Measurements from ENCODE around the gene TMEM121.
"Not testable (repeated sequence)": the region's sequence is repeated elsewhere in the genome, so short reads cannot be mapped to it uniquely, and the experiment has no call there.

Gene TMEM121

GRCh38 chr14:105533811-105534498 is 7.6 kb downstream of the TMEM121 start:
- H3K36me3 ChIP-seq (ENCODE audit: control insufficient read depth, insufficient read depth, low read length, severe bottlenecking): no peaks in the 10 kb centered on the region
- no peaks in the 10 kb centered on the region for H3K4me1 ChIP-seq (ENCODE audit: control insufficient read depth, insufficient read depth, low read length)
- no peak for DNase-seq (ENCODE audit: low read depth)
- H3K9me3 ChIP-seq (ENCODE audit: control insufficient read depth, low read length): no peaks in the 10 kb centered on the region
- peaks cover 44% of the 10 kb centered on the region for H3K27me3 ChIP-seq (replicated peaks; ENCODE audit: control insufficient read depth, insufficient read depth, low read length)
- no peak overlapping the region for H3K4me3 ChIP-seq (ENCODE audit: low read length)
- H3K9ac ChIP-seq (ENCODE audit: low read length): no peak overlapping the region

DNA sequence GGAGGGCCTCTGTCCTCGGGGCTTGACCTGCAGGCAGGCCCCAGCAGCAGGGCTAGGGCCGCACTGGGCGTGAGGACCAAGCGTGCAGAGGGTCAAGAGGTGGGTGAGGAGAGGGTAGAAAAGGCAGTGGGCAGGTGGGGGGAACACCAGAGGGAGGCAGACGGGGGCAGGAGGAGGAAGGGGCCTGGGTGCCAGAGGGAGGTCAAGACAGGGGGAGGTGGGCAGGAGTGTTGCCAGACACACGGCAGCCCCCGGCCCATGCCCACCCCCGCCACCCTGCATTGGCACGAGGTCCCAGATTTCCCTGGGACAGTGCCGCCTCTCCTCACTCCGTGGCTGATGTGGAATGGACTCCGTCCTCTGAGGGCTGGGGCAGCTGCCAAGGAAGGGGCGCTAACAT is 8.2 kb downstream of the TMEM121 start:
- Histone ChIP-seq H3K9ac (ENCODE audit: low read length) (no peak overlapping the region), H3K27me3 (replicated peaks; ENCODE audit: control insufficient read depth, insufficient read depth, low read length) (peaks cover 48% of the 10 kb centered on the region), H3K36me3 (ENCODE audit: control insufficient read depth, insufficient read depth, low read length, severe bottlenecking) (no peaks in the 10 kb centered on the region), H3K9me3 (ENCODE audit: control insufficient read depth, low read length) (no peaks in the 10 kb centered on the region), H3K4me1 (ENCODE audit: control insufficient read depth, insufficient read depth, low read length) (no peaks in the 10 kb centered on the region), H3K4me3 (ENCODE audit: low read length) (no peak overlapping the region)
- DNase-seq (ENCODE audit: low read depth): no peak

DNA sequence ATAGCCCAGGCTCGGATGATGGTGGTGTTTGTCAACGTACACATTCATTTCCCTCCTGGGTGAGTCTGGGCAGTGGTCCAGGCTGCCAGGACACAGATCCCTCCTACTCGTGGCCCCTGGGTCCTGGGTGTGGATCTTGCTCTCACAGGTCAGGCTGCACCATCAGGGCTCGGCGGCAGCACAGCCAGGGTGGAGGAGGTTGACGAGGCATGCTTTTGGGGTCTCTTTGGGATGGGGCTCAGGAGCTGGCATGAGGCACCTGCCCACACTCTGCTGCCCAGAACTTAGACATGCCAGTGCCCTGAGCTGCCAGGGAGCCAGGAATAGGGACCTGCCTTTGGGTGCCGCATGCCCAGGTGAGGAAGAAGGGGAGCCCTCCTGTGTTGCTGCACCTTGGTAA is 9.7 kb downstream of the TMEM121 start:
- no peaks in the 10 kb centered on the region for H3K4me1 ChIP-seq (ENCODE audit: control insufficient read depth, insufficient read depth, low read length)
- peaks cover 48% of the 10 kb centered on the region for H3K27me3 ChIP-seq (replicated peaks; ENCODE audit: control insufficient read depth, insufficient read depth, low read length)
- DNase-seq (ENCODE audit: low read depth): no peak
- no peak overlapping the region for H3K4me3 ChIP-seq (ENCODE audit: low read length)
- no peaks in the 10 kb centered on the region for H3K9me3 ChIP-seq (ENCODE audit: control insufficient read depth, low read length)
- H3K9ac ChIP-seq (ENCODE audit: low read length): no peak overlapping the region
- H3K36me3 ChIP-seq (ENCODE audit: control insufficient read depth, insufficient read depth, low read length, severe bottlenecking): no peaks in the 10 kb centered on the region

- DNase-seq (ENCODE audit: low read depth): no peak
Observed at GRCh38 chr14:105536691-105537579, 10.6 kb downstream of the TMEM121 start.

GRCh38 chr14:105537580-105538474 is 11.4 kb downstream of the TMEM121 start:
- H3K27me3 ChIP-seq (replicated peaks; ENCODE audit: control insufficient read depth, insufficient read depth, low read length): peaks cover 48% of the 10 kb centered on the region
- DNase-seq (ENCODE audit: low read depth): peak; percentile 61
- H3K4me3 ChIP-seq (ENCODE audit: low read length): no peak overlapping the region
- H3K36me3 ChIP-seq (ENCODE audit: control insufficient read depth, insufficient read depth, low read length, severe bottlenecking): no peaks in the 10 kb centered on the region
- peaks cover 4% of the 10 kb centered on the region for H3K9me3 ChIP-seq (ENCODE audit: control insufficient read depth, low read length)
- no peak overlapping the region for H3K9ac ChIP-seq (ENCODE audit: low read length)
- H3K4me1 ChIP-seq (ENCODE audit: control insufficient read depth, insufficient read depth, low read length): no peaks in the 10 kb centered on the region

More at GRCh38 chr14:105536691-105537579, 10.6 kb downstream of the TMEM121 start:
- Histone ChIP-seq H3K9me3 (ENCODE audit: control insufficient read depth, low read length) (no peaks in the 10 kb centered on the region), H3K4me1 (ENCODE audit: control insufficient read depth, insufficient read depth, low read length) (no peaks in the 10 kb centered on the region), H3K4me3 (ENCODE audit: low read length) (no peak overlapping the region), H3K9ac (ENCODE audit: low read length) (no peak overlapping the region), H3K27me3 (replicated peaks; ENCODE audit: control insufficient read depth, insufficient read depth, low read length) (peaks cover 52% of the 10 kb centered on the region), H3K36me3 (ENCODE audit: control insufficient read depth, insufficient read depth, low read length, severe bottlenecking) (no peaks in the 10 kb centered on the region)

- peaks cover 41% of the 10 kb centered on the region for H3K27me3 ChIP-seq (replicated peaks; ENCODE audit: control insufficient read depth, insufficient read depth, low read length)
- no peak overlapping the region for H3K4me3 ChIP-seq (ENCODE audit: low read length)
- no peak overlapping the region for H3K9ac ChIP-seq (ENCODE audit: low read length)
- H3K4me1 ChIP-seq (ENCODE audit: control insufficient read depth, insufficient read depth, low read length): no peaks in the 10 kb centered on the region
- DNase-seq (ENCODE audit: low read depth): no peak
- no peaks in the 10 kb centered on the region for H3K36me3 ChIP-seq (ENCODE audit: control insufficient read depth, insufficient read depth, low read length, severe bottlenecking)
- H3K9me3 ChIP-seq (ENCODE audit: control insufficient read depth, low read length): peaks cover 12% of the 10 kb centered on the region
Observed at GRCh38 chr14:105538481-105539049, 12.2 kb downstream of the TMEM121 start.

DNA sequence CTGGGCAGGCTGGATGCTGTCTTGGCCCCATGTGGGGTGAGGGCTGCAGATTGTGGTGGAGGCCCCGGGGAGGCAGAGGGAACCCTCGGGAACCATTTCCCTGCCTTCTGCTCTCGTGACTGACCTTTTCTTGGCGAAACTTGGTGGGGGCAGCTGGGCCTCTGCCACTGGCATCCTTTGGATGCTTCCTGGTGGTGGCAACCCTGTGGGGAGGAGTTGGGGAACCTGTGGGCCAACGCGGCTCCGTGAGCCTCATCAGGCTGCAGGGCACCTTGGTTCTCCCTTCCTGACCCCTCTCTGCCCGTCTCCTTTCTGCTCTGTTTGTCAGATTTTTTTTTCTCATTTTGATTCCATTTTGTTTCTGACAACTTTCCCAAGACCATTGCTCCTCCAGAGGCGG is 14.4 kb downstream of the TMEM121 start:
- no peak for DNase-seq (ENCODE audit: low read depth)
- Histone ChIP-seq H3K36me3 (ENCODE audit: control insufficient read depth, insufficient read depth, low read length, severe bottlenecking) (no peaks in the 10 kb centered on the region), H3K4me3 (ENCODE audit: low read length) (no peak overlapping the region), H3K9me3 (ENCODE audit: control insufficient read depth, low read length) (peaks cover 20% of the 10 kb centered on the region), H3K27me3 (replicated peaks; ENCODE audit: control insufficient read depth, insufficient read depth, low read length) (peaks cover 31% of the 10 kb centered on the region), H3K4me1 (ENCODE audit: control insufficient read depth, insufficient read depth, low read length) (no peaks in the 10 kb centered on the region), H3K9ac (ENCODE audit: low read length) (no peak overlapping the region)

DNA sequence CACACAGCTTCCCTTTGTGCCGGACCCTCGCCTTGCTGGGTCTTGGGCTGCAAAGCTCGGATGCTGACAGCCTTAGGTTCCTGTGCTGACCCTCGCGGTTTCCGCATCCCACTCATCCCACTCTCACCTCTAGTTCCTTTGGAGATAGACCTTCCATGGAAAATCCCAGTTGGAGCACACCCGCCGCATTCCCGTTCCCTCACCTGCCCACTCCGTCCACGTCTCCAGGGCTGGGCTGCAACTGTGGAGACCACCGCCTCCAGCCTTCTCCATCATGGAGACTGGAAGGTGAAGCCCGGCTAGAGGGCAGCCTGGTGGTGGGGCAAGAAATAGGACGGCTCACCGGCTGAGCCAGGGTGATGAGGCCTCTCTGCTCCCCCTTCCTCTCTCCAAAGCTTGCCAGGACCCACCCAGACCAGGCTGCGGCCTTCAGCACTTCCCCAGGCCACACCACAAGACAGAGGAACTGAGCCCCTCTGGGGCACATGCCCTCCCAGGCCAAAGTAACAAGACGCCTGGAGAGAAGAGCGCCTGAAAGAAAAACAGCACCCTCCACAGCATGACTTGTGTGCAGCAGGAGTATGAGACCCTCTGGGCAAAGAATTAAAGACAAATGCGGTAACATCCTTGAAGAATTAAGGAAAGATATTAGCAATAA is 15.0 kb downstream of the TMEM121 start:
- H3K4me1 ChIP-seq (ENCODE audit: control insufficient read depth, insufficient read depth, low read length): no peaks in the 10 kb centered on the region

GRCh38 chr14:105545676-105546075 is 19.3 kb downstream of the TMEM121 start:
- Histone ChIP-seq H3K9me3 (ENCODE audit: control insufficient read depth, low read length) (peaks cover 20% of the 10 kb centered on the region), H3K27me3 (replicated peaks; ENCODE audit: control insufficient read depth, insufficient read depth, low read length) (peaks cover 13% of the 10 kb centered on the region)
- DNase-seq (ENCODE audit: low read depth); H3K36me3 ChIP-seq (ENCODE audit: control insufficient read depth, insufficient read depth, low read length, severe bottlenecking); H3K4me3 ChIP-seq (ENCODE audit: low read length); H3K9ac ChIP-seq (ENCODE audit: low read length); H3K4me1 ChIP-seq (ENCODE audit: control insufficient read depth, insufficient read depth, low read length): not testable (repeated sequence)

More for the DNA sequence above, 15.0 kb downstream of the TMEM121 start:
- no peaks in the 10 kb centered on the region for H3K36me3 ChIP-seq (ENCODE audit: control insufficient read depth, insufficient read depth, low read length, severe bottlenecking)
- H3K9ac ChIP-seq (ENCODE audit: low read length): no peak overlapping the region
- H3K9me3 ChIP-seq (ENCODE audit: control insufficient read depth, low read length): peaks cover 20% of the 10 kb centered on the region
- DNase-seq (ENCODE audit: low read depth): no peak
- no peak overlapping the region for H3K4me3 ChIP-seq (ENCODE audit: low read length)
- peaks cover 26% of the 10 kb centered on the region for H3K27me3 ChIP-seq (replicated peaks; ENCODE audit: control insufficient read depth, insufficient read depth, low read length)

DNA sequence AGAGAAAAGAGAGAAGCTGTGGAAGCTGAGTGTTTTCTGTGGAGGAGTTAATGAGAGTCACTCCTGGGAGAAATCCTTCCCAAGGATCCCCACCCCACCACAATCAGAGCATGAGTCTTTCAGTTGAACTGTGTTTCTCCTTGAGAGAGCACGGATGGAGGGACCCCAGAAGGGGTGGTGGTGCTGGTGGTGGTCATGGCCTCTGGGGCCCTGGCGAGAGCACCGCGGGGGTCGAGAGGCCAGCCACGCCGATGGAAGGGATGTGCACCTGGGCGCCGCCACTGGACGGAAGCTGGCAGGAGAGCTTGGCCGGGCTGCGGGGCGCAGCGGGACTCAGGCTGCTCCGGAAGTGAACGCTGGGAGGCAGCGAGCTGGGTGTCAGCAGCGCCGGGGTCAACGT is 20.0 kb downstream of the TMEM121 start:
- H3K9ac ChIP-seq (ENCODE audit: low read length); H3K4me3 ChIP-seq (ENCODE audit: low read length); H3K4me1 ChIP-seq (ENCODE audit: control insufficient read depth, insufficient read depth, low read length); H3K36me3 ChIP-seq (ENCODE audit: control insufficient read depth, insufficient read depth, low read length, severe bottlenecking); DNase-seq (ENCODE audit: low read depth): not testable (repeated sequence)
- Histone ChIP-seq H3K9me3 (ENCODE audit: control insufficient read depth, low read length) (peaks cover 20% of the 10 kb centered on the region), H3K27me3 (replicated peaks; ENCODE audit: control insufficient read depth, insufficient read depth, low read length) (peaks cover 17% of the 10 kb centered on the region)

Measured in adipocyte (in vitro differentiated cells).